Measurements from ENCODE around the gene THUMPD2.
"Not testable (repeated sequence)": the region's sequence is repeated elsewhere in the genome, so short reads cannot be mapped to it uniquely, and the experiment has no call there.

THUMPD2 gene

DNA sequence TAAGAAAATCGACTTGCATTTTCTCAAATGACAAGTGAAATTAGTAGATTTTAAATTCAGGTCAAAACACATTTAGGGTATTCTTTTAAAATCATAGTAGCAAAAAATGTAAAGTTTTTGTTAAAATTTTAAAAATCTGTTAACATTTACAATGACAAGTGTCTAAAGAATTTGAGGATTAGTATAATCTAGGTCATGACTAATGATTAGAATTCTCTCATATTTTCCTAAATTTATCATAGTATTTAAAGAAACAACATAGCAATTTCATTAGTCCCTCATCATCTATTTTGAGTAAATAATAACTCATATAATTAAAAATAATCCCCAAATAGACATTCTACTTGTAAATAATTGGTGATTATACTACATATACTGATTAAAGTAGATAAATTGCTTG is 23.6 kb downstream of the THUMPD2 start:
- DNase-seq (ENCODE audit: low spot score) = no peak

DNA sequence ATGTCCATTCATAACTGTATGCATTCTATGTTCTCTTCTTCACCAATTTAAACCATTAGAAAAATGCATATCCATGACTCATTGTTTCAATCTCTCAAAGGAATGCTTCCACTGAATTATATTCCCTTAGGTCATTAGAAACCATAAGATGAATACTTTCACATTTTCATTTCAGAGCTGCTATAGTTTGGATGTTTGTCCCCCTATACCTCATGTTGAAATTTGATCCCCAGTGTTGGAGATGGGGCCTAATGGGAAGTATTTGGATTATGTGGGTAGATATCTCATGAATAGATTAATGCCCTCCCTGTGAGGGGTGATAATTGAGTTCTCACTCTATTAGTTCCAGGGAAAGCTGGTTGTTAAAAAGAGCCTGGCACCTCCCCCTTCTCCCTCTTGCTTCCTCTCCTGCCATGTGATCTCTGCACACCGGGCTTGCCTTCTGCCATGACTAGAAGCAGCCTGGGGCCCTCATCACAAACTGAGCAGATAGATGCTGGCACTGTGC is 35.7 kb downstream of the THUMPD2 start:
- DNase-seq (ENCODE audit: low spot score) = no peak

DNA sequence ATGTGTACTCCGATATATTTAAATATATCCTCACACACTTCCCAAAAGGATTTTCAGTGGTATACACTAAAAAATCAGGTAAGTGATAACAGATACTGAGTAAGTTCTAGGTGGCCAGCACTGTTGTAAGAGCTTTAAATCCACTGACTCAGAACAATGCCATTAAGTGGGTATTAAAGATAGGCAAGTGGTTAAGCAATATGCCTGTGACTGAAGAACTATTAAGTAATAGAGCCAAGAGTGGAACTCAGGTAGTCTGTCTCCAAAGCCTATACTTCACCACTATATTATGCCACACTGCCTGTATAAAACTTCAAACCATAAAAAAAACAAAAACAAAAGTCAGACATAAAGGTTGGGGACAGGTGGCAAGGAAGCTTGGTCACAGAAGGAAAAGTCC is 37.2 kb downstream of the THUMPD2 start:
- no peak for DNase-seq (ENCODE audit: low spot score)

DNA sequence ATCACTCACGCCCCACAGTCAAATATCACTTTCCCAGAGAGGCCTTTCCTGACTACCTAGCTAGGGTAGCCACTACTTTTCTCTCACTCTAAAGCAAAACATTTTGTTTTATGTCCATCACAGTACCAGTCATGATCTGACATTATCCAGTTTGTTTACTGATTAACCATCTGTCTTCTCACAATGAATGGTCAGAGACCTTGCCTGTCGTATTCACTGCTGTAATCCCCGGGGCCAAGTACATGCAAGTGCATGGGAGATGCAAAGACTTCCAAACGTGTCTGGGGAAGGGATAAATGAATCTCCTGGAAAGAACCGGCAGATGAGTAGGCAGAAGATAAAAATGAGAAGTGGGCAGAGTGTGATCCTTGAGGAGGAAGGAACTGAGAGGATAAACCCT is 39.7 kb downstream of the THUMPD2 start:
- no peak for DNase-seq (ENCODE audit: low spot score)

DNA sequence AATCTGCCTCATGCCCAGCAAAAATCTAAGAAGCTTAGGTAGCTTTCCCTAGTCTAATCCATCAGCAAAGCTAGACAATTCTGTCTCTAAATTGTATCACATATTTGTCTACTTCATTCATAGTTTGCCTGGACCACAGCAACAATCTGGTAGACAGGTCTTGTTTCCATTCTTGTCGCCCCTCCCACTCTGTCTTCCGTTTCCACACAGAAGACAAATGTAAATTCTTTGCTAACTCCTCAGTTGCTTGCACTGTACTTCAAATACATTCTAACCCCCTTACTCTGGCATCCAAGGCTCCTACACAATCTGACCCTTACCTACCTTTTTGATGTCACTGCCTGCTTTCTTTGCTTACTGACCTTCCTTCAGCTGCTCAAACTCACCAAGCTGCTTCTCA is 40.1 kb downstream of the THUMPD2 start:
- no peak for DNase-seq (ENCODE audit: low spot score)

DNA sequence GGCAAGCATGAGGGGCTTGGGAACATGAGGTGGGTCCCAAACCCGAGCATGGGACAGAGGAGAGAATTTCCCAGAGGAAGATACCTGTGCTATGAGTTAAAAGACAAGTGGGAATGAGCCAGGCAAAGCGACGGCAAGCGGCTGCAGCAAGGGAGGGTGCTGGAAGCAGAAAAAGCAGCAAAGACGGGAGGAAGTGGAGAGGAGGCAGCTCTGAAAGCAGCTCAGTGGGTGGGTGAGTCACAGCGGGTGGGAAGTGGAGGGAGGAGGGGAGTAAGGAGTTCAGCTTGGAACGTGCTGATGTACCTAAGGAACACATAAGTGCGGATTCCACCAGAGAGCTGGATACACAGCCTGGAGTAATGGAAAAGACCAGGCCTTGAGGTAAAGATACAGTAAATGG is 41.4 kb downstream of the THUMPD2 start:
- DNase-seq (ENCODE audit: low spot score) = no peak

DNA sequence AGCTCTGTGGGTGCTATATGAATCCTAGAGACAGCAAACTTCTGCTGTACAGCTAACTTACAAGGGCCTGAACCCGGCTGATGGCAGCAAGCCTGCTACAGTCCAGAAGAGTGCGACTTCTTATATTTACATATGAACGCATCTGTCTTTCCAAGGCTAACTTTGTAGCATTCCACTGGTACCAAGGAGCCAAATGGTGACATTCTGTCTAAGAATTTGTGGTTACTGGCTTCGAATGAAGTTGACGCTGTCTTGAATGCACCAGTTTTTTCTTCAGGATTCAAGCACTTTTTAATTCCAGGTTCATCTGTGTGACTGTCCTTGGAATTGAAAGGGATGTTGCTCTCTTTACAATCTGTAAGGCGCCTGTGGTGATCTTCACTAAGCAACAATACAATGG is 42.4 kb downstream of the THUMPD2 start:
- no peak for DNase-seq (ENCODE audit: low spot score)

DNA sequence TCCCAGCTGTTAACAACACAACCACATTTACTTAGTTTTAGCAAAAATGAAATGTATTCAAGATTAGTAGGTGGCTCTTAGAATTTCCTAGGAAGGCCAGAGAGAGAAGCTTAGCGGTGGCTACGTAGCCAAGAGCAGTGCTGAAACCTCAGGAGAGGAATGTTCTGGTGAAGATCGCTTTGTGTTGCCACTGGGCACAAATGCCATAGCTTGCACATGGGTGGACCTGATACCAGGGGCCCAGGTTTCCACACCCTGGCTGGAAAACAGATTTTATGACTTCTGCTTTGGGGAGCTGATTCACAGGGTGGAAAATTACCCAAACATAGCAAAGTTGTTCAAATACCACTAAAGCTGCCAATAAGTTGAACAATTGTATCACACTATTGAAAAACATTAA is 43.4 kb downstream of the THUMPD2 start:
- DNase-seq (ENCODE audit: low spot score) = no peak

DNA sequence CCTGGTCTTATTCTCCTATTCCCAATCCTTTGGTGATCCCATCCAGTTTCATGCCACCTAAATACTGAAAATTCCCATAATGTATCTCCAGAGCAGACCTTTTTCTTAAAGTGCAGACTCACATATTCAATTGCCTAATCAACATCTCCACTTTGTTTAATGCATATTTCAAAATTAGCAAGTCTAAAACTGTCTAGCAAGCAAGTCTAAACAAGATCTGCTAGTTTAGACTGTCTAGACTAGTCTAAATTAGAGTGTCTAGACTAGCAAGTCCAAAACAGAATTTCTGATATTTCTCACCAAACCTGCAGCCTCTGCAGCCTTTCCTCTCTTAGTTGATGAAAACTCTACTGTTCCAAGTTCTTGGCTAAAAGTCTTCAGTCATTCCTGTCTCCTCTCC is 44.6 kb downstream of the THUMPD2 start:
- no peak for DNase-seq (ENCODE audit: low spot score)

DNA sequence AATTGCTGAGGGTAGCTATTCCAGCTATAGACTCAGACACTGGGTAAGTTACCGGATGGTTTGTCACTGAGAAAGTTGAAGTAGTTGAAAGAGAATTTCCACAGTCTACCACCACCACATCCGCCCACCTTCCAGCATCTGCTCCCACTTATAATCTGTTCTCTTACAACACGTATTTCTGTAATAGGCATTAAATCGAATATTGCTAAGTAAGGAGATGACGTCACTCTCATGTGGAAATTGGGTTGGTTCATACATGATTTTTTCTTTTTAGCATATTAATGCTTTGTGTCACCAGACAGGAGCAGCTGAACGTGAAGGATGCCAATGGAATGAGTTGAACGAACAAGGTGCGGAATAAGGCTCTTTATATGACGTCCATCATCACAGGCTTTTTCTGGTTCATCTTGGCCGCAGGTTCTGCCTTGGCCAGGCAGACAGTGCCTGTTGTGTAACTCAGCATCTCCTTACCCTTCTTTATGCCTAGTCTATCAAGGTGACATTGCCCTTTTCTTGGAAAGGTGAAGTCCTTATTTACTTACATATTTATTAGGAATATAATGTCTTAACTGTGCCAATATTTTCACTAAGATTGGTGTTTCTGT is 45.9 kb downstream of the THUMPD2 start:
- no peak for DNase-seq (ENCODE audit: low spot score)

DNA sequence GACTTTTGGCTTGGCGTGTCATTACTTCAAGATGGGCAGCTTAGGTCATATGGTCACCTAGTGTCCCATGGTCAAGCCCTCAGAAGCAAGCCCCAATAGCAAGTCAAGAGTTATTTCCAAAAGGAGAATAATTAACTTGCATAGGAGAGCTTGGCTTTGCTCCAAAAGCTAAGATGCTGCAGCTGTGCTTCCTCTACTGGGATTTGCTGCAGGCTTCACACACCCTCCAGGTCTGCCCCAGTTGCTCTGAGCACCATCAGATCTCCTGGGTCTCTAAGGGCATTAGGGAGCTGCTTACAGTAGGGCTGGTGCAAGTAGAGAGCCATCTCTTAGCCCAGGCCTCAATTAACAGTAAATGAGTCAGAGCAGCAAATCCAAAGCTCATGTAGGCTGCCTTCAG is 46.6 kb downstream of the THUMPD2 start:
- no peak for DNase-seq (ENCODE audit: low spot score)

DNA sequence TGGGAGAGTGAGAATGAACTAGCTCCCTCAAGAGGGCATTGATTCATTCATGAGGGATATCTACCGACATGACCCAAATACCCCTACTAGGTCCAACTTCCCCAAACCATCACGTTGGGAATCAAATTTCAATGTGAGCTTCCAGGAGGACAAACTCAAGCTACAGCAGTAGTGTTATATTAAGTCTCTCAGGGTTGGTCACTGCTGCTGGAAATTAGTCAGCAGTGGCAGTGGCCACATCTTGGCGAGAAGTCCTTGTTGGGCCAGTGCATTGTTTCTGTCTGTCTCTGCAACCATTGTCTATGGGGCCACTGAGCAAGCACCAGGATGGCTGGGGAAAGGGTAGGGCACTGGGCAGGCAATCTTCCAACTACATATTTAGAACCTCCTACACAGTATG is 47.5 kb downstream of the THUMPD2 start:
- DNase-seq (ENCODE audit: low spot score) = no peak

DNA sequence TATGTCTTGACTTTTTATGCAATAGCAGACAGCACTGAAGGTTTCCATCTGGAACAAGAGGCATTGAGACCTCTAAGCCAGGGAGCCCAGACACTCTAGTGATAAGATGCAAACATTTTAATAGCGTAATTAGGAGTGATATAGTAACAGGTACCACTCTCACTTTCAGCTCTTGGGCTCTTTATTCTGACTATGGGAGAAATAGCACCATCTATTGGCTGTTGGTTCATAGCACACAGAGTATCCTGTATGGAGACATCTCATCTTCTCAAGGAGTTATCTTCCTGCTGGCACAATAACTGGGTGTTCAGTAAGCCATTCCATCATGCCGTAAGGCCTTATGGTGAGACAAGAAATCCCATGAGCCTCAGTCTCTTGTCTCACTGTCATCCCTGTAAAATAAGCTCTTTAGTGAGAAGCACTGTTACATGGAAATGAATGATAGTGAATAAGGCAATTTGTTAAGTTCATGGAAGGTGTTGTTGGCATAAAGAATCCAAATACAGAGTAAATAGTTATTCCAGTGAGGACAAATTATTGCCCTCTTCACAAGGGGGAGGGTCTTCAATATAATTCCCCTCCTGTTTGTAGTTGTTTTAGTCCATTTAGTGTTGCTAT is 48.3 kb downstream of the THUMPD2 start:
- DNase-seq (ENCODE audit: low spot score) = peak; percentile 70

DNA sequence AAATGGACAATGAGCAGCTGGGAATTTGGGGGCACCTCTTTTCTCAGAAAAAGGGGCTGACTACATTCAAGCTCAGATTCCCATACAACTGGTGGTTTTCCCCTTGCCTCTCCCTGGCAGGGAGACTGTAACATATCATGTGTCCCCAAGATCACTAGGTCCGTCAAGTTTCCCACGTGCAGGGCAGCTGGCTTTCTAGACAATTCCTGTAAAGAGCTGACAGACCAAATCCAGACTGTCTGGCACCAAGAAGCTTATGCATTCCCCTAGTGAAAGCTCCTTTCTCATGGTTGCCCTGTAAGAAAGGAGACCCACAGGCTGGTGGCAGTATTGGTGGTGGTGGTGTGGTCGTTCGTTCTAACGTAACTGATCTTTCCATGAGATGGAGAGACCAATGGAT is 48.8 kb downstream of the THUMPD2 start:
- DNase-seq (ENCODE audit: low spot score) = no peak

DNA sequence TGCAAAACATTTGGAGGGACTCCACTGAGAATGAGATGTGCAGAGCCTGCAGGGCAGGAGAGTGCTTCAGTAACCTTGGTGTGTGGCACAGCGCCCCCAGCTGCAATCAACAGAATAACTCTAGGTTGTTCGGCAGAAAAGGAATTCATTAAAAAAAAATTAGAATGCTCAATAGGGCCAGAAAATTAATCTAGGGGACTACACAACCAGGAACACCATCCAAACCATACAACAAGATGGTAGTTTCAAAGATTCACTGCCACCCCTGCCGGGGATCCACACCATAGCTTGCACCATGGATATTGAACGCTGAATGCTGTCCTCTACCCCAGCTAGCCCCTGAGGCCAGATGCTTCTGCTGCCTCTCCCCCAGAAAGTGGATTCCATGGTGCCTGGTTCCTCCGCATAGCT is 50.1 kb downstream of the THUMPD2 start:
- peak; percentile 61 for DNase-seq (ENCODE audit: low spot score)

DNA sequence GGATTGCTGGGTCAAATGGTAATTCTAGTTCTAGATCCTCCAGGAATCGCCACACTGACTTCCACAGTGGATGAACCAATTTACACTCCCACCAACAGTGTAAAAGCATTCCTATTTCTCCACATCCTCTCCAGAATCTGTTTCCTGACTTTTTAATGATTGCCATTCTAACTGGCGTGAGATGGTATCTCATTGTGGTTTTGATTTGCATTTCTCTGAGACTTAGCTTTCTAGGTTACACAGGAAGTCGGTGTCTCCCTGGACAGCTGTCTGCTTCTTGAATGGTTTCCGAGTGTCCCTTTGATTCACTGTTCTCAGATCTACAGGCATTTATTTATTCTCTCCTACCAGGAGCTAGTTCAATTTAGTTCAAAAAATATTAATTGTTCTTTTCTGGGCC is 51.0 kb downstream of the THUMPD2 start:
- DNase-seq (ENCODE audit: low spot score) = not testable (repeated sequence)

DNA sequence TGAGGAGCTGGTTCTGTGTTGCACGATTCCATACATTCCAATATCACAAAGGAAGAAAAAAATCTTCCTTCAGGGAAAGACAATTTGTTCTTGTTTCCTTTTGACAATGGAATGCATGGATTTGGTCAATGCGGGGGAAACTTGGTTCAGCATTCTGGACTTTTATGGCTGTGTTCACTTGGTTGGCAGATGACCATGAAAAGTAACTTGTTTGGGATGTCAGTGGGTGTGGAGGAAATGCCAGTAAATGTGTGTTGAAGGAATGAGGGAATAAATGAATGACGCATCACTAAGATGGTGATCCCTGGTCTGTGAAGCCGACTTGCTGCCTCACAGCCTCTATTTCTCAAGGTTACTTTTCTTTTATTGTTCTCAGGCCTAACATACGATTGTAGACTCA is 53.7 kb downstream of the THUMPD2 start:
- no peak for DNase-seq (ENCODE audit: low spot score)

DNA sequence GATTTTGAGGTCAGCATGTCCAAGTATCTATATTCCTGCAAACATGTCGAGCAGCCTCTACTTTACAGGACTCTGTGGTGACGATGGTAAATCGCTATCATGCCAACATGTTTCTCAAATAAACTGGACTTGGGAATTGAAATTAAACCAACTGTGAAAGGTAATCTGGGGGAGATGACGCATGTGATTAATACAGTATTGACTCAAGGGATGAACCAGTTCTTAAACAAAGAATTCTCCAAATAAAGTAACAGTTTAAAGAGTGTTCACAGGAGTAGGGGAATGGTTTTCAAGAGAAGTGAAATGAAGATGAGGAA is 54.3 kb downstream of the THUMPD2 start:
- DNase-seq (ENCODE audit: low spot score) = no peak

DNA sequence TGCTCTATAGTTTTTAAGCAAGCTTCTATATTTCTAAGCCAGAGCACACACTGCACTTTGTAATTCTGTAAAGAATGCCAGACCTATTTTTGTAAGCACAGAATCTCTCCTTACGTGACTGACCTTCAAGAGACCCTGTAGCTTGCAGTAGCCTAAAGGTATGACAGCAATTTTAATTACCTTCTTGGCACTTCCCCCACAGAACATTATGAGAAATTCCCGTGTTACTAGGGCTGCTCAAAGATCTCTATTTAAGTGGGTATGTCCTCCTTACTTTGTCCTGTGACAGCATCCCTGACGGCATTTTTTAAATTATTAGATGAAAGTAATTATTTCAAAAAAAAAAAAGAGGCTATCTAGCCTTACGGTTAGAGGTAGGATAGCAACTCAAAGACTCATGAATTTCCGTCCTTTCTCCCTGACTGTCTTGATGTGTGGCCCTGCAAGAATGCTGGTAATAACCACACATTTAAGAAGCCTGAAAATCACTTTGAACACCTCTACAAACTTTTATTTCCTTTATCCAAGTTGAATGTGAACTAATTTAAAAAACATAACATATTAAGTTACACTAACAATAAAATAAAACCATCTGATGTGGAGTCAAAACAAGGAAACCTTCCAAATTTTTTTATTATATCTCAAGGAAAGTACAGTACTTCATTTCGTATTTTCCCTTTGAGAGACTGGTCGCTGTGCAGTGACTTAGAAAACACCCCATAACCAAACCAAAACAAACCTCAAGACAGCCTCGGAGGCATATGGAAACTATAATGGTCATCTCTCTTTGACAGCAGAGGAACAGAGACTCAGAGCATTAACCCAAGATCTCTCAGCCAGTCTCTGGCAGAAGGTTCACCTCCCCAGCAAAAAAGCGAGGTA is 54.9 kb downstream of the THUMPD2 start:
- DNase-seq (ENCODE audit: low spot score) = no peak

DNA sequence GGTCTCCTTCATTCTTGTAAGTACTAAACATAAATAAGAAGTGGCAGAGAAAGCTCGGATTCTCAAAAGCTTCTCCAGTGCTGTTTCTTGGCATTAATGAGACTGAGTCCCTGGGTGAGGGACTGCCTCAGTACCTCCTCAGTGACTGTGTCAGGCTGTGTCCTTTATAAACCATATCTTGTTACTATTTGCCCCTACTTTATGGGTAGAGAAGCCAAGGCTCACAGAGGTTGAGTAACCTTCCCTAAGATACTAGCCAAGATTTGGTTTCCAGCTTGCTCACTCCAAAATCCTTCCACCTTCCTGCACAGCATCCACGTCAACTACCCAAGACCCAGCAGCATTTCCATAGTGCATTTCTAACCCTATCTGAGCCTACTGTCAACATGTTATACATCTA is 55.6 kb downstream of the THUMPD2 start:
- DNase-seq (ENCODE audit: low spot score) = no peak

DNA sequence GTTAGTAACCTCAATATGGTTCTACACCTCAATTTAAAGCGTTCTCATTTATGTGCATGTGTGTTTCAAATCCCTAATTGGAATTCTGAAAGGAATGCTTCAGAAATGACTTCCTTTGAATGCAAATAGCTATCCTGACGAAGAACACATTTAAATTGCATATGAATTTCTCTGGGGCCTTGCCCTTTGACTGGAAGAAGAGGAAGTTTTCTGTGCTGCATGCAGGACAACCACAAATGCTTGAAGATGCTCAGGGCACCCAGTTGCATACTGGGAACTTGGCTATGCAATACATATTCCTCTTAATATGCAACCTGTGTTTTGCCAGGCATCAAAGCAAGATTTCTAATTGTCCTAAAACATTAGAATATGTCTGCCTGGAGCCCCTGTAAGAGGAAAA is 58.1 kb downstream of the THUMPD2 start:
- DNase-seq (ENCODE audit: low spot score) = no peak

DNA sequence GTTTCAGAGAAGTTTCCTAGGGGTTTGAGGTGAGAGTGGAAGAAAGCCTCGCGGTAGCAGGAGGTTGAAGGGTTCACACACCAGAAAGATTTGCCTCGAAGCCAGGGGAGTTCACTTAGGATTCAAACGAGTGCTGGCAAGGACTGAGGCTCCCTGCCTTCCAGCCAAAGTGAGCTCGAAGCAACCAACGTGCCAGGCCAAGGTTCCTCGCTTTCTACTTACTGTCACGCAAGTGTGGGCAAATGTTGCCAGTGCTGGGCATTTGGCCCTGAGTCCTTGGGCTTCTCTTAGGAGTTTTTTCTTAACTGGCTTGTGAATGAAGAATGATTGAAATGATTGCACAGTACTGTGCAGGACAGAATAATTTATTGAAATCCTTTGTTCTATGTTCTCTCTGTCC is 59.7 kb downstream of the THUMPD2 start:
- DNase-seq (ENCODE audit: low spot score) = no peak

DNA sequence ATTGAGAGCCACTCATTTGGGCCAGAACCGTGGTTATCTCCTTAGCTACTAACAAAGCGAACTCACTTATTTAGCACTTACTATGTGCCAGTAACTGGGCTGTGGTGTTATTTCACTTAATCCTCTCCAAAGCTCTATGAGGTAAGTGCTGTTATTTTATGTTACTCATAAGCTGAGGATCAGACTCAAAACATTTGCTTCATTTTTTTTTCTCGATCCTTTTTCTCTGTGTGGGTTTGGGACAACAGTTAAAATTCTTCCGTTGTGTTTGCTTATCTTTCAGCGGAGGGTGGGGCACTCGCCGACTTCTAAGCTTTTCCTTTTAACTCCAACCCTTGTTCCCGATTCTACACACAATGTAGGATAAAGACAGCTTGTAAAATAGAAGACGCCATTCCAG is 60.6 kb downstream of the THUMPD2 start:
- DNase-seq (ENCODE audit: low spot score) = no peak
